Fibroblast of lung (primary cell): ENCODE data around the gene NRXN2.

Source experiments
- CTCF ChIP-seq, 2 donors: IDR thresholded peaks in 1 of 2; conservative IDR thresholded peaks in 1 of 2; 1 replicate in 1 of 2; 2 replicates in 1 of 2; pipeline ENCODE4 v1.5.1; 2011 to 2012; ENCODE audit warnings: low read length in 2 of 2, control low read depth in 1 of 2, inconsistent platforms in 1 of 2, low read depth in 1 of 2, mild to moderate bottlenecking in 1 of 2
- EZH2 ChIP-seq: IDR thresholded peaks from 2 replicates; pipeline ENCODE4 v1.5.1; 2012; ENCODE audit warnings: low read length, control low read depth, mild to moderate bottlenecking; ENCODE audit errors: missing control alignments

DNA sequence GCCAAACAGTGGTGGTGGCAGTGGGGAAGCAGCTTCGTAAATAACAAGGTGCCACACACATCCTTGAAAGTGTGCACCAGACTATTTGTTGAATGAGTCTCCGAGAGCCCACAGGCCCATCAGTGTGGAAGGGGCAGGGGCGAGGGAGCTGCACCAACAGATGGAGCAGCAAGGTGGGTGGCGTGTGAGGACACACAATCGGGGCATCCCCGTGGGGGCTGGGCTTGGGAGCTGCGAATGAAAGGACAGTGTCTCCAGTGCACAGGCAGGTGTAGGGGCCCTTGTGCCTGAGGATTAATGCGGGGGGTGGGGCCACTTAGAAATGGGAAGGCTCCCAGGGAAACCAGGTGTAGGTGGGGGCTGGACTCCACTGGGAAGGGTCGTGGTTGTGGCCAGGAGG lies 2.8 kb downstream of the NRXN2 start:
- no peak for TF ChIP-seq CTCF (conservative IDR thresholded peaks at IDR 0.05 in 1 of 2, IDR thresholded peaks at IDR 0.05 in 1 of 2; ENCODE audit: low read depth in 1 of 2, low read length in 2 of 2)
- TF ChIP-seq EZH2 = no peak
